Transverse colon (tissue), 4 donors: Measurements from ENCODE around the gene CNTD1. TPM values are rescaled to one million over a fixed set of nuclear protein-coding genes. Genes with fewer than 3 reads are reported as not detected.
A peak's percentile ranks its signal among the peaks of the same experiment; 100 is the strongest.

Source experiments
- DNase-seq: peaks from one replicate; pipeline ENCODE4 v3.0.0-alpha.2; 2019
- H3K27ac ChIP-seq, 4 donors: fragments of 200-600 bp; sonication (generic); 2 replicates each; pipeline ENCODE4 v1.5.1; 2016 to 2018; ENCODE audit warnings: inconsistent platforms in 4 of 4
- H3K27me3 ChIP-seq: fragments of 200-600 bp; sonication (generic); 2 replicates; pipeline ENCODE4 v1.5.1; 2017; ENCODE audit warnings: inconsistent platforms
- H3K36me3 ChIP-seq, 4 donors: fragments of 200-600 bp; sonication (generic); 2 replicates each; pipeline ENCODE4 v1.5.1; 2017 to 2019; ENCODE audit warnings: inconsistent platforms in 4 of 4
- H3K4me1 ChIP-seq, 4 donors: fragments of 200-600 bp; sonication (generic); 2 replicates each; pipeline ENCODE4 v1.5.1; 2017 to 2020; ENCODE audit warnings: inconsistent platforms in 4 of 4
- H3K4me3 ChIP-seq, 4 donors: fragments of 200-600 bp; sonication (generic); 1 replicate in 1 of 4; 2 replicates in 3 of 4; pipeline versions ENCODE4 v1.5.1 to v1.6.1; 2017 to 2019; ENCODE audit warnings: inconsistent platforms in 4 of 4
- H3K9me3 ChIP-seq, 2 donors: fragments of 200-600 bp; sonication (generic); 2 replicates each; pipeline ENCODE4 v1.5.1; 2017 to 2019; ENCODE audit warnings: inconsistent platforms in 2 of 2
- CTCF ChIP-seq, 5 experiments: fragments of 200-600 bp in 3 of 5; fragments of 450-650 bp in 2 of 5; sonication (generic) in 3 of 5; IDR thresholded peaks; 1 replicate in 2 of 5; 2 replicates in 3 of 5; pipeline ENCODE4 v1.5.1; 2016 to 2017; ENCODE audit warnings: antibody characterized with exemption in 5 of 5, inconsistent platforms in 3 of 5, mild to moderate bottlenecking in 2 of 5, moderate library complexity in 1 of 5
- EP300 ChIP-seq: sonication (generic); formaldehyde crosslinking; IDR thresholded peaks from one replicate; pipeline ENCODE4 v1.6.1; 2017; ENCODE audit warnings: antibody characterized with exemption, low read depth
- POLR2A ChIP-seq: fragments of 450-650 bp; IDR thresholded peaks from one replicate; pipeline ENCODE4 v1.6.1; 2016; ENCODE audit warnings: antibody characterized with exemption, mild to moderate bottlenecking, moderate library complexity
- POLR2AphosphoS5 ChIP-seq, 3 donors: sonication (generic); formaldehyde crosslinking; IDR thresholded peaks; one replicate each; pipeline ENCODE4 v1.6.1; 2016; ENCODE audit warnings: antibody characterized with exemption in 3 of 3
- WGBS, 2 donors: methylation state at CpG; one replicate each; pipeline ENCODE4 v1.1.5; 2018; ENCODE audit warnings: low coverage in 1 of 2; 5-methylcytosine and 5-hydroxymethylcytosine counted together
- in situ Hi-C, 4 donors: fragments of 200-750 bp; cut with MboI; loops; one replicate each; pipeline versions ENCODE4 v1.15.0 to v1.15.1; 2017; ENCODE audit warnings: low sequenced_read_pairs in 3 of 4, low pct_ligation_motif_present in 1 of 4, low pct_unique_long_range_greater_than_20kb in 1 of 4
- intact Hi-C: fragments of 100-400 bp; cut with DNase I; formaldehyde crosslinking; loops from one replicate; pipeline ENCODE4 v1.15.1; 2023; ENCODE audit warnings: low total_unique reads
- total RNA-seq, 4 donors: library from RNA; depleted of rRNA; stranded (reverse); fragments of >200 nt; gene quantifications; one replicate each; pipeline ENCODE4 v1.1.0, GENCODE V29; 2016

CNTD1 gene
- total RNA-seq, 4 donors from 2014 or later = 0.48 to 1.5 TPM; not detected in 2

DNA sequence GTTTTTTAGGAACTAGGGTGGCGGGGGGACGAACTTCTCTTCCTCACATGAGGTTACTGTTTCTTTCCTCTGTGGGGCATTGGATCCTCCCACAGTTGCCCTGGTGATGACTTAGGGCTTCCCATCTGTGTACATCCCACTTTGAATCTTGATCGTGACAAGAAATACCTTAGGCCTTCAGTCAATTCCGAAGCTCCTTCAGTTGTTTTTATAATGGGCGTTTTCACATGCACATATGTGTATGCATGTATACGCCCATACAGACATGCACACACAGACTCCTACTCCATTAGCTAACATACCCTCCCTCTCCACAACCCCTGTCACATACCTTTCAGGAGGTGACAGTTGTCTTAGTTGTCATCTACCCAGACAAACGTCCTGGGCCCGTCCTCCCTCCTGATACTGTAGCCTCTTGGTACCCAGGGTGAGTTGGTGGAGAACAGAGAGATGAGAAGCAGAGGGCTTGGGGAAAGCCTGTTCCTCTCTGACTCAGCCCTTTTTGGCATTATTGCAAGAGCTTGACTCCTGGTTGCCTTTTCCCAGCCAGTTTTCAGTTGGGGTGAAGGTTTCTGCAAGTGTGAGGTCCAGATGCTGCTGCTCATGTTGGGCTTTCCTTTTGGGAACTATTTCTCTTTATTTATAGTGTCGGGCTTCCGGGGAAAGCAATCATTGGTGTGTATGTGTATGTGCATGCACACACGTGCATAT lies 43.5 kb downstream of the CNTD1 start:
- WGBS, 2 donors = 76 to 79% methylated on average over 6 to 11 of the region's 11 CpGs
- in situ Hi-C loops (loop anchor here (10.0 to 25.0 kb wide), 4 partner anchors 83 to 470 kb away; no protein-coding TSS in a partner anchor), intact Hi-C loops (loop anchor here (5.0 kb wide), 1 partner anchor 95 kb away; no protein-coding TSS in a partner anchor)
- DNase-seq = no peak
- Histone ChIP-seq H3K4me1 (peaks cover 0 to 4% (median 1%) of the 10 kb centered on the region in 4 donors), H3K27ac (no peak overlapping the region), H3K9me3 (no peaks in the 10 kb centered on the region), H3K36me3 (peaks cover 0 to 40% (median 19%) of the 10 kb centered on the region in 4 donors), H3K27me3 (no peaks in the 10 kb centered on the region), H3K4me3 (no peak overlapping the region)
- TF ChIP-seq POLR2A (no peak), EP300 (no peak), CTCF (IDR thresholded peaks at IDR 0.05) (no peak), POLR2AphosphoS5 (IDR thresholded peaks at IDR 0.05) (no peak)

DNA sequence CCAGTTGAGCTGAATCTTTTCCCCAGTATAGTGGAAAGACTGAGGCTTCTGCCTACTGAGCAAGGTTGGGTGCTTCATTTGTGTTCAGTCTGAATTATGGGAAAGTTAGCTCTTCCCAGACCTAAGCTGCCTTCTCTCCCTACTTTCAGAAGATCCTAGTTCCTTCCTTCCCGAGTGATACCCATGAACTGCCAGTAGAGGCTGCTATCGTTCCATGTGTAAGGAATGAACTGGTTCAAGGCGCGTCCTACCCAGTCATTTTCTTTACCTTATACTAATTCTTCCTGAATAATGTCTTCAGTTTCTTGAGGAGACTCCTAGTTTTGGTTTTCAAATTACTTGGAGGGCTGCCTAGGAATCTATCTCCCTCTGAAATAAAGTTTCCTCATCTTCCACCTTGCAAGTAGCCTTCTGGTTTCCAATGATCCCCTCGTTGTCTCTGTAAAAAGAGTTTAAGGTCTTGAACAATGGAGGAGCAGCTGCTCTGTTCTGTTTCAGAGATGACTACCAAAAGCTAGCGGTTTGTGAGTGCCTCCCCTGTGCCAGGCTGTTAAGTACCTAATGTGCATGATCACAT lies 44.8 kb downstream of the CNTD1 start:
- Histone ChIP-seq H3K27ac (peak overlapping the region in 1 of 4 donors; percentile 46), H3K9me3 (no peaks in the 10 kb centered on the region), H3K4me1 (peaks cover 0 to 4% (median 1%) of the 10 kb centered on the region in 4 donors), H3K27me3 (peaks cover 1% of the 10 kb centered on the region), H3K4me3 (no peak overlapping the region), H3K36me3 (peaks cover 0 to 28% (median 14%) of the 10 kb centered on the region in 4 donors)
- no peak for DNase-seq
- WGBS, 2 donors = 43 to 51% methylated on average over 3 to 6 of the region's 6 CpGs
- in situ Hi-C loops = loop anchor here (10.0 to 25.0 kb wide), 4 partner anchors 81 to 469 kb away; no protein-coding TSS in a partner anchor
- intact Hi-C loops = loop anchor here (5.0 kb wide), 1 partner anchor 94 kb away; no protein-coding TSS in a partner anchor
- TF ChIP-seq POLR2AphosphoS5 (IDR thresholded peaks at IDR 0.05) (no peak), CTCF (IDR thresholded peaks at IDR 0.05) (peak; percentile 89 to 94 (median 92)), POLR2A (no peak)

GRCh38 chr17:42844271-42844670 lies 45.6 kb downstream of the CNTD1 start, which contains the start of gene AOC2:
Gene AOC2, plus strand, starts transcription at chr17:42844580. Its CDS starts 47 bp downstream, at chr17:42844627.
- Histone ChIP-seq H3K4me1 (peaks cover 0 to 4% (median 1%) of the 10 kb centered on the region in 4 donors), H3K27me3 (peaks cover 10% of the 10 kb centered on the region), H3K9me3 (no peaks in the 10 kb centered on the region), H3K27ac (peak within 1 kb of the TSS in 1 of 4 donors; percentile 46), H3K4me3 (no peak within 1 kb of the TSS), H3K36me3 (peaks cover 0 to 19% (median 10%) of the 10 kb centered on the region in 4 donors)
- in situ Hi-C loops (loop anchor here (10.0 to 25.0 kb wide), 4 partner anchors 81 to 468 kb away; no protein-coding TSS in a partner anchor), intact Hi-C loops (loop anchor here (5.0 kb wide), 1 partner anchor 93 kb away; no protein-coding TSS in a partner anchor)
- WGBS, 2 donors = 88 to 100% methylated on average over 2 to 4 of the region's 4 CpGs
- no peak for TF ChIP-seq CTCF (IDR thresholded peaks at IDR 0.05)
- no peak for TF ChIP-seq POLR2AphosphoS5 (IDR thresholded peaks at IDR 0.05)
- TF ChIP-seq EP300 = no peak
- no peak for TF ChIP-seq POLR2A
- no peak for DNase-seq
